ENCODE measurements around the gene ACOXL.
"Not testable (repeated sequence)": the region's sequence is repeated elsewhere in the genome, so short reads cannot be mapped to it uniquely, and the experiment has no call there.

The ACOXL gene

GRCh38 chr2:111042772-111043771 is 310.7 kb downstream of the ACOXL start:
- H3K27me3 ChIP-seq (ENCODE audit: insufficient read depth, low read length), result no peaks in the 10 kb centered on the region
- H3K9me3 ChIP-seq (ENCODE audit: insufficient read depth, low read depth, low read length), result no peaks in the 10 kb centered on the region
- no peaks in the 10 kb centered on the region for H3K4me1 ChIP-seq (ENCODE audit: control insufficient read depth in 1 of 2, insufficient read depth in 2 of 2, low read length in 2 of 2)
- no peak overlapping the region for H3K23ac ChIP-seq (ENCODE audit: low read length)
- H2BK12ac ChIP-seq (ENCODE audit: low read length), result no peak overlapping the region
- DNase-seq, result no peak
- no peak overlapping the region for H3K14ac ChIP-seq (ENCODE audit: low read length)
- H4K8ac ChIP-seq (ENCODE audit: low read depth, low read length), result no peak overlapping the region
- H3K4me2 ChIP-seq (ENCODE audit: low read length), result no peak overlapping the region
- no peak overlapping the region for H2BK5ac ChIP-seq (ENCODE audit: low read depth, low read length, poor library complexity)
- no peak overlapping the region for H3K4ac ChIP-seq (ENCODE audit: low read depth, low read length)
- H3K36me3 ChIP-seq (ENCODE audit: control insufficient read depth in 1 of 2, insufficient read depth in 2 of 2, low read length in 2 of 2), result no peaks in the 10 kb centered on the region
- no peak overlapping the region for H2BK120ac ChIP-seq (ENCODE audit: insufficient read depth, low read length, poor library complexity)
- H4K91ac ChIP-seq (ENCODE audit: low read depth, low read length), result no peak overlapping the region
- no peak overlapping the region for H3K9ac ChIP-seq (ENCODE audit: low read length)
- H4K12ac ChIP-seq (ENCODE audit: low read depth, low read length), result no peak overlapping the region
- WGBS (ENCODE audit: extremely low coverage, insufficient coverage, insufficient read length), result no CpG with 5 or more reads among the region's 20 CpGs
- H2AFZ ChIP-seq (ENCODE audit: insufficient read depth, low read length, poor library complexity), result no peak overlapping the region
- no peaks in the 10 kb centered on the region for H3K79me1 ChIP-seq (ENCODE audit: low read length)
- no peak overlapping the region for H2AK5ac ChIP-seq (ENCODE audit: low read length)
- H3K79me2 ChIP-seq (ENCODE audit: control insufficient read depth, insufficient read depth, low read length, poor library complexity), result no peaks in the 10 kb centered on the region
- H3K4me3 ChIP-seq (ENCODE audit: low read depth, low read length), result no peak overlapping the region
- H3K27ac ChIP-seq (ENCODE audit: low read depth, low read length), result no peak overlapping the region
- H3K18ac ChIP-seq (ENCODE audit: low read length), result no peak overlapping the region

DNA sequence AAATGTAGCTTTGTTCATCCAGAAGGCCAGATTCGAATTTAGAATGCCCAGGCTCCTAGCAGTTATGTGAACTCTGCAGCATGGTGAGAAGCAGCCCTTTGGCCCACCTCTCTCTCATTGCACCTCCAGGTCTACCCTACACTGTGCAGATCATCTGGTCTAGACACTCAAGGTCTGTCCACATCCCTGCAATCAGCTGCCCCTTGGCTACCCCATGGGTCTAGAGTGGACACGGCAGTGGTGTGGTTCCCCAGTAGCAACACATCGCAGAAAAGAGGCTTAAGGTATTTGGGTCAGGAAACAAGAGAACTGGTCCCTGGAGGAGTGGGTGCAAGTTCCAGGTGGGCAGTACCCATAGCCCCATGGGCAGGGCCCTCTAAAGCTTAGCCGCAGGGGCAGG is 311.7 kb downstream of the ACOXL start:
- H3K4me3 ChIP-seq (ENCODE audit: low read depth, low read length), result no peak overlapping the region
- no peak for DNase-seq

DNA sequence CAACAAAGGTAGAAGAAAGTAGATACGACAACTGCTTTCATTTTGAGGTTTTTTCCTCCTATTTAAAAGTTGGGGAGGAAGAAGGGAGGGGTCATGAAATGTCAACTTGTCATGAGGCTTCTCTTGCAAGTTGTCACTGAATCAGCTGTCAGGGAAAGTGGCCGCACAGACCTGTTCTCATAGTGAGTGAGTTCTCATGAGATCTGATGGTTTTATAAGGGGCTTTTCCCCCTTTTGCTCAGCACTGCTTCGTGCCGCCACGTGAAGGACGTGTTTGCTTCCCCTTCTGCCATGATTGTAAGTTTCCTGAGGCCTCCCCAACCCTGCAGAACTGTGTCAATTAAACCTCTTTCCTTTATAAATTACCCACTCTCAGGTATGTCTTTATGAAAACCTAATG is 312.9 kb downstream of the ACOXL start:
- not testable (repeated sequence) for H3K4me2 ChIP-seq (ENCODE audit: low read length); H2BK12ac ChIP-seq (ENCODE audit: low read length); H3K79me2 ChIP-seq (ENCODE audit: control insufficient read depth, insufficient read depth, low read length, poor library complexity); H3K9me3 ChIP-seq (ENCODE audit: insufficient read depth, low read depth, low read length); H3K27ac ChIP-seq (ENCODE audit: low read depth, low read length); H4K12ac ChIP-seq (ENCODE audit: low read depth, low read length); H3K9ac ChIP-seq (ENCODE audit: low read length); H4K8ac ChIP-seq (ENCODE audit: low read depth, low read length); DNase-seq; H2AK5ac ChIP-seq (ENCODE audit: low read length); H4K91ac ChIP-seq (ENCODE audit: low read depth, low read length); H3K36me3 ChIP-seq (ENCODE audit: control insufficient read depth in 1 of 2, insufficient read depth in 2 of 2, low read length in 2 of 2); H3K14ac ChIP-seq (ENCODE audit: low read length); H2BK5ac ChIP-seq (ENCODE audit: low read depth, low read length, poor library complexity); H3K23ac ChIP-seq (ENCODE audit: low read length); H3K4me3 ChIP-seq (ENCODE audit: low read depth, low read length); H2AFZ ChIP-seq (ENCODE audit: insufficient read depth, low read length, poor library complexity); H3K18ac ChIP-seq (ENCODE audit: low read length); H2BK120ac ChIP-seq (ENCODE audit: insufficient read depth, low read length, poor library complexity); H3K27me3 ChIP-seq (ENCODE audit: insufficient read depth, low read length); H3K79me1 ChIP-seq (ENCODE audit: low read length); H3K4me1 ChIP-seq (ENCODE audit: control insufficient read depth in 1 of 2, insufficient read depth in 2 of 2, low read length in 2 of 2); H3K4ac ChIP-seq (ENCODE audit: low read depth, low read length)
- no CpG with 5 or more reads among the region's 6 CpGs for WGBS (ENCODE audit: extremely low coverage, insufficient coverage, insufficient read length)

More for the DNA sequence above, 311.7 kb downstream of the ACOXL start:
- no peaks in the 10 kb centered on the region for H3K79me2 ChIP-seq (ENCODE audit: control insufficient read depth, insufficient read depth, low read length, poor library complexity)
- H3K9ac ChIP-seq (ENCODE audit: low read length), result no peak overlapping the region
- no peak overlapping the region for H4K12ac ChIP-seq (ENCODE audit: low read depth, low read length)
- H2AFZ ChIP-seq (ENCODE audit: insufficient read depth, low read length, poor library complexity), result no peak overlapping the region
- no peak overlapping the region for H3K27ac ChIP-seq (ENCODE audit: low read depth, low read length)
- H3K4me1 ChIP-seq (ENCODE audit: control insufficient read depth in 1 of 2, insufficient read depth in 2 of 2, low read length in 2 of 2), result no peaks in the 10 kb centered on the region
- H3K4me2 ChIP-seq (ENCODE audit: low read length), result no peak overlapping the region
- no peaks in the 10 kb centered on the region for H3K36me3 ChIP-seq (ENCODE audit: control insufficient read depth in 1 of 2, insufficient read depth in 2 of 2, low read length in 2 of 2)
- no peak overlapping the region for H3K14ac ChIP-seq (ENCODE audit: low read length)
- H3K18ac ChIP-seq (ENCODE audit: low read length), result no peak overlapping the region
- H3K79me1 ChIP-seq (ENCODE audit: low read length), result no peaks in the 10 kb centered on the region
- H3K9me3 ChIP-seq (ENCODE audit: insufficient read depth, low read depth, low read length), result no peaks in the 10 kb centered on the region
- no peak overlapping the region for H4K91ac ChIP-seq (ENCODE audit: low read depth, low read length)
- no peak overlapping the region for H3K4ac ChIP-seq (ENCODE audit: low read depth, low read length)
- no peak overlapping the region for H4K8ac ChIP-seq (ENCODE audit: low read depth, low read length)
- no peak overlapping the region for H2BK5ac ChIP-seq (ENCODE audit: low read depth, low read length, poor library complexity)
- no peak overlapping the region for H2BK12ac ChIP-seq (ENCODE audit: low read length)
- no peak overlapping the region for H2BK120ac ChIP-seq (ENCODE audit: insufficient read depth, low read length, poor library complexity)
- H3K27me3 ChIP-seq (ENCODE audit: insufficient read depth, low read length), result no peaks in the 10 kb centered on the region
- H3K23ac ChIP-seq (ENCODE audit: low read length), result no peak overlapping the region
- WGBS (ENCODE audit: extremely low coverage, insufficient coverage, insufficient read length), result no CpG with 5 or more reads among the region's 4 CpGs
- H2AK5ac ChIP-seq (ENCODE audit: low read length), result no peak overlapping the region

DNA sequence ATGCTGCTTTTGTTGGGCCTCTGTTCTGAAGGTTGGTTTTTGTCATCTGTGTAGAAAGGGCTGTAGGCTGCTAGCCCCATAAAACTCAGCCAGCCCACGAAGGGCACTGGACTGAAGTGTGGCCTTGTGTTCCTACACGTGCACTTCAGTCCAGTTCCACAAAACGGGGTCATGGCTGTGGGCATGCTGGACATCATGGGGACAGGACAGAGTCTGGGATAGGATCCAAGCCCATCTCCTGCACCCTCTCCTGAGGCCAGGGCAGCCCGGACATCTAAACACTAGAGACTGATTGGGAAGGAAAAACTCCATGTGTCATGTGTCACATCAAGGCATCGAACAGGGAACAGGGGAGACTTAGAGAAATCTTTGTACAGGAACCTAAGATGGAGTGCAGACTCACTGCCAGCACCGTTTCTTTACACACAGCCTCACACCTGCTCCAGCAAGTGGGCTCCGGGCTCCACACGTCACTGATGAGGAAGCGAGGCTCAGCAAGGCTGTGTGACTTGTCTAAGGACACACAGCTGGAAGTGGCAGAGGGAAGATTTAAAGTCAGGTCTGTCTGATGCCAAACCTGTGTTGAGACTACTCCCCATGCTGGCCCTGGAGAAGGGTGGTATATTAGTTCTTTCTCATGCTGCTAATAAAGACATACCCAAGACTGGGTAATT is 313.5 kb downstream of the ACOXL start:
- H2AK5ac ChIP-seq (ENCODE audit: low read length), result no peak overlapping the region
- H4K91ac ChIP-seq (ENCODE audit: low read depth, low read length), result no peak overlapping the region
- no peaks in the 10 kb centered on the region for H3K27me3 ChIP-seq (ENCODE audit: insufficient read depth, low read length)
- no peak overlapping the region for H2BK12ac ChIP-seq (ENCODE audit: low read length)
- H3K27ac ChIP-seq (ENCODE audit: low read depth, low read length), result no peak overlapping the region
- H3K4me1 ChIP-seq (ENCODE audit: control insufficient read depth in 1 of 2, insufficient read depth in 2 of 2, low read length in 2 of 2), result no peaks in the 10 kb centered on the region
- H3K4ac ChIP-seq (ENCODE audit: low read depth, low read length), result no peak overlapping the region
- no peak overlapping the region for H3K23ac ChIP-seq (ENCODE audit: low read length)
- no CpG with 5 or more reads among the region's 9 CpGs for WGBS (ENCODE audit: extremely low coverage, insufficient coverage, insufficient read length)
- no peak overlapping the region for H3K4me2 ChIP-seq (ENCODE audit: low read length)
- H3K79me1 ChIP-seq (ENCODE audit: low read length), result no peaks in the 10 kb centered on the region
- no peak overlapping the region for H2BK120ac ChIP-seq (ENCODE audit: insufficient read depth, low read length, poor library complexity)
- no peak overlapping the region for H2AFZ ChIP-seq (ENCODE audit: insufficient read depth, low read length, poor library complexity)
- H3K14ac ChIP-seq (ENCODE audit: low read length), result no peak overlapping the region
- H4K12ac ChIP-seq (ENCODE audit: low read depth, low read length), result no peak overlapping the region
- H2BK5ac ChIP-seq (ENCODE audit: low read depth, low read length, poor library complexity), result no peak overlapping the region
- no peak overlapping the region for H3K18ac ChIP-seq (ENCODE audit: low read length)
- no peak for DNase-seq
- H3K9ac ChIP-seq (ENCODE audit: low read length), result no peak overlapping the region
- no peaks in the 10 kb centered on the region for H3K9me3 ChIP-seq (ENCODE audit: insufficient read depth, low read depth, low read length)
- no peaks in the 10 kb centered on the region for H3K79me2 ChIP-seq (ENCODE audit: control insufficient read depth, insufficient read depth, low read length, poor library complexity)
- no peak overlapping the region for H4K8ac ChIP-seq (ENCODE audit: low read depth, low read length)
- no peaks in the 10 kb centered on the region for H3K36me3 ChIP-seq (ENCODE audit: control insufficient read depth in 1 of 2, insufficient read depth in 2 of 2, low read length in 2 of 2)
- H3K4me3 ChIP-seq (ENCODE audit: low read depth, low read length), result no peak overlapping the region
